A204.1 (cell line): ENCODE data around the gene TP53.

Experiments used
- FAIRE-seq: peaks from 2 replicates; lab custom pipeline; 2012; peaks lifted over from hg19 to GRCh38; lab: Jason Lieb, UNC

The TP53 gene

GRCh38 chr17:7687072-7687907 lies at the start of gene TP53:
TP53 (minus strand) TSS chr17:7687490; CDS start chr17:7676594, 10,896 bp downstream.
- peak; percentile 80 for FAIRE-seq

- FAIRE-seq, result no peak
Observed at GRCh38 chr17:7732981-7733539, 45.8 kb upstream of the TP53 start.

GRCh38 chr17:7729816-7730215 lies 42.5 kb upstream of the TP53 start:
- no peak for FAIRE-seq

GRCh38 chr17:7727886-7728285 lies 40.6 kb upstream of the TP53 start:
- no peak for FAIRE-seq

GRCh38 chr17:7721612-7722011 lies 34.3 kb upstream of the TP53 start:
- FAIRE-seq, result no peak

GRCh38 chr17:7720125-7720524 lies 32.8 kb upstream of the TP53 start:
- no peak for FAIRE-seq

- no peak for FAIRE-seq
Observed at GRCh38 chr17:7719661-7720060, 32.4 kb upstream of the TP53 start.

GRCh38 chr17:7717756-7718350 lies 30.6 kb upstream of the TP53 start:
- no peak for FAIRE-seq

- FAIRE-seq, result no peak
Observed at GRCh38 chr17:7716901-7717755, 29.8 kb upstream of the TP53 start, which contains the start of gene DNAH2. DNAH2 (plus strand) TSS chr17:7717744; CDS start chr17:7719735, 1,991 bp downstream.

- no peak for FAIRE-seq
Observed at GRCh38 chr17:7715936-7716886, 28.9 kb upstream of the TP53 start.

- FAIRE-seq, result no peak
Observed at GRCh38 chr17:7714721-7715594, 27.7 kb upstream of the TP53 start.

- no peak for FAIRE-seq
Observed at GRCh38 chr17:7713782-7714181, 26.5 kb upstream of the TP53 start.

GRCh38 chr17:7712111-7712771 lies 25.0 kb upstream of the TP53 start:
- FAIRE-seq, result no peak

- FAIRE-seq, result no peak
Observed at GRCh38 chr17:7711051-7711755, 23.9 kb upstream of the TP53 start.

- FAIRE-seq, result no peak
Observed at GRCh38 chr17:7710301-7710700, 23.0 kb upstream of the TP53 start.

- FAIRE-seq, result no peak
Observed at GRCh38 chr17:7709031-7709430, 21.7 kb upstream of the TP53 start.

- no peak for FAIRE-seq
Observed at GRCh38 chr17:7707858-7708750, 20.8 kb upstream of the TP53 start.

GRCh38 chr17:7707446-7707845 lies 20.2 kb upstream of the TP53 start:
- FAIRE-seq, result no peak
